Left renal pelvis (tissue), 4 donors: ENCODE data around the gene HIVEP3. TPM values are rescaled to one million over a fixed set of nuclear protein-coding genes. Genes with fewer than 3 reads are reported as not detected.

Experiments used
- DNase-seq, 4 donors: peaks; one replicate each; pipeline ENCODE4 v3.0.0-alpha.2; 2013; ENCODE audit warnings: low read depth in 4 of 4, low spot score in 3 of 4
- polyA plus RNA-seq, 4 donors: library from polyadenylated mRNA; unstranded; fragments of 120-200 nt; gene quantifications; one replicate each; pipeline ENCODE4 v1.2.1, GENCODE V29; 2013; ENCODE audit not compliant: insufficient read length in 4 of 4

The HIVEP3 gene
- polyA plus RNA-seq, 4 donors = 3.5 to 7.0 (median 4.2) TPM

DNA sequence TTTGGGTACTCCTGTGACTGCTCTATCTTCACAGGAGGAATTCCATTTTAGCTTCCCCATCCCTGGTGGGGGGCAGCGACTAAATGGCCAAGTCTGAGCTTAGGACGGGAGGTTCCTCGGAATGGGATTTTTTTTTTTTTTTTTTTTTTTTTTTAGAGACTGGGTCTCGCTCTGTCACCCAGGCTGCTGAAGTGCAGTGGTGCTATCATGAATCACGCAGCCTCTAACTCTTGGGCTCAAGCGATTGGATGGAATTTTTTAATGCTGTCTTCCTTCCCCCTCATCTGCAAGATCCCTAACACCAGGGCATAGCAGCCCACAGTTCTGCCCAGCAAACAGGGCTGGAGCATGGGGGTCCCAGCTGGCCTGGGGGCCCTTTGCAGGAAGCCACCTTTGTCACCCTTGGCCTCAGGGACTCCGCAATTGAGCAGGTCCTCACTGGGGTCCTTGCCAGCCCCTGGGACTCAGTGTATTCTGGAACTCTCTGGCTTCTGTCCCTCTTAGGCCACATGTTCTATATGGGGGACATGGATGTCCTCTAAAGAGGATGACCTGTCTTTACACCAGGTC, 421.2 kb downstream of the HIVEP3 start:
- DNase-seq = no peak

GRCh38 chr1:41497056-41497440, 421.7 kb downstream of the HIVEP3 start:
- no peak for DNase-seq

GRCh38 chr1:41496080-41497055, 422.4 kb downstream of the HIVEP3 start:
- DNase-seq = peak in 2 of 4 donors; percentile 61 to 73

DNA sequence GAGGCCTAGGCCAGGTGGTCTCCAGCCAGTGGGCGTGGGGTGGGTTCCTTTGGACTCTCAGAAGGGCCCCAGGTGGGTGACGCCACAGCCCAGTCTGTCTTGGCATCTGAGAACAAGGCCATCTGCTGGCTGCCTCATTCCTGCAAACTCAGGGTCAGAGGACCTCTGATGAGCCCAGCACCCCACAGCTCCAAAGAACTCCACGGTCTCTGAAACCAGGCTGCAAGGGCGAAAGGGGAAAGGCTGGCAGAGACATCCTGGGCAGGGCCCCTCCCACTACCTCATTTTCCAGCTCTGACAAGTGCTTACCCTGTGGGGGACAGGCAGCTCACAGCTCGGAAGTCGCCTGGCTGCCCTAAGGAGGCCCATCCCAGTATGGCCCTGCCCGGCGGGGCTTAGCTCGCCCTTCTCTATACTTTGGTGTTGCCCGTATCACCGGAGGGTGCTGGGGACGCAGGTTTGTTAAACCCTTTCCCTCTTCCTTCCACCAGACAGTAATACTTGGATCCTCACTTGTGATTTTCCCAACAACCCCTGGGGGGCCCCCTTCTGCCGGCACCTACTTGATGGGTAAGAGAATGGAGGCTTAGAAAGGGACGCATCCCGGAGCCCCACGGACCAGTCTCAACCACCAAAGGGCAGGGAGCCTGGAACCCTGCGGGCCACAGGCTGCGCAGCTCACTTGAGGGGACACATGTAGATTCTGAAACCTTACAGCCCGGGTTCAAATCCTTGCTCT, 423.3 kb downstream of the HIVEP3 start:
- no peak for DNase-seq

- no peak for DNase-seq
Measured at GRCh38 chr1:41494351-41495209, 424.1 kb downstream of the HIVEP3 start.

DNA sequence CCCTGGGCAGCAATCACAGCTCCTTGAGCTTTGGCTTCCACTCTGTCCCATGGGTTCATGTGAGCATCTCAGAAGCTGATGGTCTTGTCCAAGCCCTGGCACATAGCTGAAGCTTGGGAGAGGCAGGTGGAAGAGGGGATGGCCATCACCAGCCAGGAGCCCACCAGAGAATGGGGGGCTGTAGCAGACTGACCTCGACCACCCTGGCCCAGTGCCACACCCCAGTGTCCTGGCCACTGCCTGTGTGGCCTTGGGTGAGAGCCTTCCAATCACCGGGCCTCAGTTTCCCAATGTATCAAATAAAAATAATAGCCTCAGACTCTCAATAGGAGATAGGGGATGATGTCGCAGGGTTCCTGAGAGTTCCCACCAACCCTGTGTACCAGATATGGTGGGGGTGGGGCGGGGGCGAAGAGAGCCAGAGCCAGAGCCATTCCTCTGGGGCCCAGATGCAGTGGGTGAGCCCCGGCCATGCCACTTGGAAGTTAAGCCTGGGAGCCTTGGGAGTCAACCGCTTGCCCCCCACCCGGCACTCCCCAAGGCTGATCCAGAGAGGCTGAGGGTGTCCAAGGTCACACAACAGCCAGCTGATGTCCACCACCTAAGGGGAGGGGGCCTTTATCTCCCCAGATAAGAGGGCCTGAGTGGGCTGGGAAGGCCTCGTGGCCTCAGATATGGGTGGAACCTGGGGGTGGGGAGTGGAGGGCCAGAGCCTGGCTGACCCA, 424.9 kb downstream of the HIVEP3 start:
- DNase-seq = no peak

DNA sequence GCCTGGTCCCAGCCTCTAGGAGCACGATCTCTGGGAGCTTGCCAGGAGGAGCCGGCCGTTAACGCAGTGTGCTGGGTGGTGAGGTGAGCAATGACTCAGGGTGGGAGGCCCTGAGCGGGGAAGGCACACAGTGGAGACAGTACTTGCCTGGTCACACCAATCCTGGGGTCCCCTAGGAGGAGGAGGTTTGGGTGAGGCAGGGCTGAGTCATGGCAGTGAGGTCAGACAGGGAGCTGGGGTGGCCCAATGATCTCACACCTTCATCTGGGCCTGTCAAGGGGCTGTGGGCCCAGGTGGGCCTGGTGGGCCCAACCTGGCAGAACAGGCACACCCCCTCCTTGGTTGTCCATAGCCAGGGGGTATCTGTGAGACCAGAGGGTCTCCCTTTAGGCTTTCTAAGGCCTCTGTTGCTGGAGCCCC, 425.6 kb downstream of the HIVEP3 start:
- no peak for DNase-seq

DNA sequence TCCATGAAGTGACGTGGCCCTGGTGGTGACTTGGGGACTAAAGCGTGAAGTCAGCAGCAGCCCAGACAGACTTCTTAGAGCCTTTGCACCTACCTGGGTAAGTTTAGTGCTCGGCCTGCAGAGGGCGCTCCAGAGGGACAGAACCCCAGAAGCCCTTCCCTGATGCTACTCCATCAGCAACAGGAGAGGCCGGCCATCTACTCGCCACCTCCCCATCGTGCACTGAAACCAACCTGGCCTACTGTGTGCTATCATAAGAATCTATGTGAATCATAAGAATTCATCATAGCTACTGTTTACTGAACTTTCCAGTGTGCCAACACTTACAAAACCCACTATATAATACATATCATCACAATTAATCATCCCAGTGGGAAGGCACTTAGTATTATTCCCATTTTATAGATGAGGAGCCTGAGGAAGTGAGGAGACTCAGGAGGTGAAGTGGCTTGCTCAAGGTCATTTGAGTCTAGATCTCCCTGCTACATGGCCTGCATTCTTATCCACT, 426.3 kb downstream of the HIVEP3 start:
- no peak for DNase-seq

DNA sequence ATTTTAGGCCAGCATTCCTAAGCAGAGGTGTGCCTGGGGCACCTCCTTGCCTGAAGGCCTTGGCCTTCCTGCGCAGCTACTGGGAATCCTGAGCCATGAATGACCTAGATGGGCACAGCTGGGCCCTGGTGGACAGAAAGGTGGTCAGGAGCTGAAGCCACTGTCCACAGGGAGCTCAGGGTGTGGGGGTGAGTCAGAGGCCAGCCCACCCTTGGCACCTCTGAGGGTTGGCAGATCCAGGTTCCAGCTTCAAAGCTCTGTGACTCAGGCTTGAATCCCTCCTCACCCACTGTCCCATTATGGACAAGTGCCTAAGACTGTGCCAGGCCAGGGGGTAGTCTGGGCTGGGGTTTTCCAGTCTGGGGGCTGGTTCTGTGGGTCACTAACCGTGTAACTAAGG, 427.8 kb downstream of the HIVEP3 start:
- no peak for DNase-seq

GRCh38 chr1:41489561-41489960, 429.2 kb downstream of the HIVEP3 start:
- DNase-seq = no peak

DNA sequence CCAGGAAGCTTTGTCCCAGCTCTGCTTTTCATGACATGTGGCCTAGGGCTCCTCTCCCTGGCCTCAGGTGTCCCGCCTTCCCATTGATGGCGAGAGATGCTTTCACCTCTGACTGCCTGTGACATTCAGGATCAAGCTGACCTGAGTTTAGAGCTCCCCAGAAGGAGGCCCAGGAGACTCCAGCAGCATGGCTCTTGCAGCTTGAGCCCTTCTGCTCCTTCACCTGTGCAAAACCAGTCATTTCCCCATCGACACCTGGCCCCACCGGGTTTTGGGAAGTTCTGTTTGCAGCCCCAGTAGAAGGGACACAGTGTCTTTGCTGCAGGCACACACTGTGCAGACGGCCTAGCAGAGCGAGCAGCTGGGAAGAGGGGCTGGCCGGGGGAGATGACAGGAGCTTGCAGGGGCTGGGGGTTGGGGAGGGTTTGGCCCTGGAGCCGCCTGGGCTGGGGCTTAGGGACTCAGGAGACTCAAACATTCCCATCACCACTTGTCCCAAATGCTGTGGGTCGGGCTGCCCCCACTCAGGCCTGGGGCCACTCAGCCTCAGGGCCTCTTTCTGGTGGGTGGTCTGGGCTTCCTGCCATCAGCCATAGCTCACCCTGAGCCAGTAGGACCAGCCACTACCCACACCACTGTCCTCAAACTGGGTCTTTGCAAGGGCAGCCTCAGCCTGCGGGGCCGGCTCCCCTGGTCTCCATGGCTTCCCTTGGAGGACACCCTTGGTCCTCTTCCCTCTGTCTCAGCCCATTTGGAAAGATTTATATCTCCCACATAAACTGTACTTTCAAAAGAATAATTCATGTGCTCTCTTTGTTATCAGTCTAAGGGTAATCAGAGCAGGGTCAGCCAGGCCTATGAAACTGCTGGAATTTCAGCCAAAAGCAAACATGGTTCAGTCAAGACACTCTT, 430.4 kb downstream of the HIVEP3 start:
- DNase-seq = no peak

DNA sequence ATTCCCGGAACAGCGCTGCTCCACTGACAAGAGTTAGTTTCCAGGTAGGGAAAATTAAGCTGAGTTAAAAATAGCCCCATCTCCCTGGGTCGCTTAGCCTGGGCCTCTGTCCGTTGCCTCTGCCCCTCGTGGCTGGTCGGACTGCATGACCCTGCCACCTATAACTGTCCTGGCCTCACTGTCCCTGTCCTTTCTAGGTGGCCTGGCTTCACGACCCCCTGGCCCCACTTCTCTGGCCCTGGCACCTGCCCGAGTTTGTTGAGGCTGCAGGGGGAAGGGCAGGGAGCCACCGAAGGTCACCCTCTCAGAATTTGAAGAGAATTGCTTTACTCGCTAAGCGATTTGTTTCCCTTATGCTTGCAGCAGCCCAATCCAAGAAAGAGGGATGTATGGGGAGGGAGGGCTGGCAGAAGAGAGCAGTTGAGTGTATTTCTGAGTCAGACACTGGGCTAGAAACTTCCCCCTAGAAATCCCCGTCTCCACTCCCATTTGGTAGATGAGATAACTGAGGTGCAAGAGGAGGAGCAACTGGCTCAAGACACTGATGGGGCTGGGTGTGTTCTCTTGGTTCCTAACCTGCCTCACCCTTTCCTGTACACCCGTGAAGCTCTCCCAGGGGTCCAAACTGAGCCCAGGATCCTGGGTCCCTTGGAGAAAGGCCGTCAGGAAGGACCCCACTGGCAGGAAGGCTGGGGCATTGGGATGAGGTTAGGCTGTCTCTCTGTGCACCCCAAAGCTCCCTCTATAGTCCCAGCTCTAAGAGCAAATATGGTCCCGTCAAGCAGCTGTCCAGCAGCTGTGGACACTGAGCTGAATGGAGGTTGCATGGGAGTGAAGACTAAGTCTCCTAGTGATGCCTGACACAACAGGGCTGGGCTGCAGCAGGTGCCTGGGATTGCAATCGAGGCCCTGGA, 431.3 kb downstream of the HIVEP3 start:
- DNase-seq = no peak

GRCh38 chr1:41486371-41487125, 432.2 kb downstream of the HIVEP3 start:
- no peak for DNase-seq

DNA sequence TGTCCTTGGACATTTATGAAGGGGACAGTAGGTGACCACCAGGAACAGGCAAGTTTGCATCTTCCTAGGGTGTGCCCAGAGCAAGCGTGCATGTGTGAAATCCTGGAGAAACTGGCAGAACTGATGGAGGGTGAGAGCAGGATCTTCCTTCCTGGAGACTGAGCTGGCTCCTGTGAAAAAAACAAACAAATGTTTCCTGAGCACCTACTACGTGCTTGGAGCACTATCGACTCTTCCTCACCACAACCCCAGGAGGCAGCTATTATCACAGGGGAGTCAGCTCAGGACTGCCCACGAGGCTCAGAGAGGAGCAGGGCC, 432.7 kb downstream of the HIVEP3 start:
- no peak for DNase-seq

- no peak for DNase-seq
Measured at GRCh38 chr1:41485605-41486004, 433.1 kb downstream of the HIVEP3 start.

GRCh38 chr1:41484402-41485241, 434.1 kb downstream of the HIVEP3 start, which contains the start of gene EDN2:
Gene EDN2 (minus strand): TSS chr1:41484683. CDS start chr1:41484601, 82 bp downstream.
- no peak for DNase-seq
